ELR (cell line): Measurements from ENCODE around the gene DNAI1.
A peak's percentile ranks its signal among the peaks of the same experiment; 100 is the strongest.
"Not testable (repeated sequence)": the region's sequence is repeated elsewhere in the genome, so short reads cannot be mapped to it uniquely, and the experiment has no call there.

ENCODE experiments used
- DNase-seq: peaks from one replicate; pipeline ENCODE4 v3.0.0-alpha.2; 2015; ENCODE audit warnings: low read depth

The DNAI1 gene

GRCh38 chr9:34513567-34514214 is 55.1 kb downstream of the DNAI1 start:
- DNase-seq = no peak

GRCh38 chr9:34514401-34514800 is 55.8 kb downstream of the DNAI1 start:
- no peak for DNase-seq

- DNase-seq = no peak
Observed at GRCh38 chr9:34514816-34515215, 56.2 kb downstream of the DNAI1 start.

GRCh38 chr9:34515959-34516358 is 57.4 kb downstream of the DNAI1 start:
- no peak for DNase-seq

- no peak for DNase-seq
Observed at GRCh38 chr9:34517185-34517584, 58.6 kb downstream of the DNAI1 start.

- no peak for DNase-seq
Observed at GRCh38 chr9:34518110-34518616, 59.6 kb downstream of the DNAI1 start.

GRCh38 chr9:34518896-34519295 is 60.3 kb downstream of the DNAI1 start:
- DNase-seq = no peak

- no peak for DNase-seq
Observed at GRCh38 chr9:34519321-34520020, 60.9 kb downstream of the DNAI1 start.

GRCh38 chr9:34520096-34520495 is 61.5 kb downstream of the DNAI1 start:
- DNase-seq = no peak

GRCh38 chr9:34520505-34521385 is 62.1 kb downstream of the DNAI1 start:
- no peak for DNase-seq

- DNase-seq = no peak
Observed at GRCh38 chr9:34521406-34522045, 62.9 kb downstream of the DNAI1 start.

GRCh38 chr9:34522091-34522887 is 63.7 kb downstream of the DNAI1 start:
- DNase-seq = no peak

- peak; percentile 88 for DNase-seq
Observed at GRCh38 chr9:34522971-34523797, 64.6 kb downstream of the DNAI1 start, which contains the start of gene ENHO. TSS of gene ENHO (minus strand) at chr9:34522990. CDS start at chr9:34521695, 1,295 bp downstream.

- DNase-seq = no peak
Observed at GRCh38 chr9:34524349-34524748, 65.7 kb downstream of the DNAI1 start.

- DNase-seq = no peak
Observed at GRCh38 chr9:34526026-34526425, 67.4 kb downstream of the DNAI1 start.

- not testable (repeated sequence) for DNase-seq
Observed at GRCh38 chr9:34532041-34532440, 73.4 kb downstream of the DNAI1 start.

- no peak for DNase-seq
Observed at GRCh38 chr9:34536685-34537084, 78.1 kb downstream of the DNAI1 start.

GRCh38 chr9:34540827-34541226 is 82.2 kb downstream of the DNAI1 start:
- DNase-seq = peak; percentile 81

- no peak for DNase-seq
Observed at GRCh38 chr9:34541540-34541939, 82.9 kb downstream of the DNAI1 start.

GRCh38 chr9:34544035-34544434 is 85.4 kb downstream of the DNAI1 start:
- DNase-seq = no peak
